Neuronal stem cell (in vitro differentiated cells): ENCODE data around the gene LIMS1.
"Not testable (repeated sequence)": the region's sequence is repeated elsewhere in the genome, so short reads cannot be mapped to it uniquely, and the experiment has no call there.

Experiments used
- DNase-seq: peaks from one replicate; pipeline ENCODE4 v3.0.0-alpha.2; 2013; ENCODE audit warnings: low spot score
- H2AFZ ChIP-seq: one replicate; pipeline ENCODE4 v1.6.1; 2013; ENCODE audit warnings: mild to moderate bottlenecking, low read length, inconsistent platforms
- H2AK5ac ChIP-seq: 2 replicates; pipeline ENCODE4 v1.6.1; 2013; ENCODE audit warnings: low read depth, mild to moderate bottlenecking, inconsistent platforms, low read length, moderate library complexity, mixed read lengths
- H2BK120ac ChIP-seq: 2 replicates; pipeline ENCODE4 v1.6.1; 2013; ENCODE audit warnings: low read depth, mild to moderate bottlenecking, inconsistent platforms, low read length, moderate library complexity, mixed read lengths
- H2BK12ac ChIP-seq: one replicate; pipeline ENCODE4 v1.6.1; 2013; ENCODE audit warnings: low read length, inconsistent platforms
- H2BK15ac ChIP-seq: 2 replicates; pipeline ENCODE4 v1.6.1; 2013; ENCODE audit warnings: mild to moderate bottlenecking, low read length, inconsistent platforms, mixed read lengths
- H2BK5ac ChIP-seq: one replicate; pipeline ENCODE4 v1.6.1; 2013; ENCODE audit warnings: inconsistent platforms, mild to moderate bottlenecking, low read length, moderate library complexity
- H3K14ac ChIP-seq: one replicate; pipeline ENCODE4 v1.6.1; 2013; ENCODE audit warnings: low read length, inconsistent platforms
- H3K18ac ChIP-seq: 2 replicates; pipeline ENCODE4 v1.6.1; 2013; ENCODE audit warnings: low read length, inconsistent platforms
- H3K23ac ChIP-seq: 2 replicates; pipeline ENCODE4 v1.6.1; 2013; ENCODE audit warnings: low read depth, mild to moderate bottlenecking, mixed read lengths, low read length, inconsistent platforms; ENCODE audit not compliant: poor library complexity
- H3K27ac ChIP-seq: replicated peaks from 3 replicates; pipeline ENCODE4 v1.5.1; 2013; ENCODE audit warnings: low read length, inconsistent platforms
- H3K27me3 ChIP-seq, 3 experiments: 2 replicates each; pipeline ENCODE4 v1.6.1; 2013; ENCODE audit warnings: low read length in 3 of 3, mild to moderate bottlenecking in 2 of 3, inconsistent platforms in 1 of 3, low read depth in 1 of 3, mixed read lengths in 1 of 3, moderate library complexity in 1 of 3; ENCODE audit not compliant: control insufficient read depth in 3 of 3, insufficient read depth in 3 of 3
- H3K36me3 ChIP-seq, 2 donors: replicated peaks in 1 of 2; 2 replicates each; pipeline ENCODE4 v1.6.1; 2013; ENCODE audit warnings: low read length in 2 of 2; ENCODE audit not compliant: control insufficient read depth in 2 of 2, insufficient read depth in 2 of 2
- H3K4ac ChIP-seq: 2 replicates; pipeline ENCODE4 v1.6.1; 2013; ENCODE audit warnings: inconsistent platforms, mild to moderate bottlenecking, low read length, moderate library complexity
- H3K4me1 ChIP-seq, 2 donors: 1 replicate in 1 of 2; 2 replicates in 1 of 2; pipeline ENCODE4 v1.6.1; 2013; ENCODE audit warnings: low read length in 2 of 2, low read depth in 1 of 2; ENCODE audit not compliant: control insufficient read depth in 2 of 2, insufficient read depth in 1 of 2
- H3K4me2 ChIP-seq: one replicate; pipeline ENCODE4 v1.6.1; 2013; ENCODE audit warnings: mild to moderate bottlenecking, low read length, inconsistent platforms; ENCODE audit not compliant: insufficient read depth, poor library complexity, severe bottlenecking
- H3K4me3 ChIP-seq, 2 donors: 2 replicates each; pipeline ENCODE4 v1.5.1; 2013; ENCODE audit warnings: low read length in 2 of 2, mild to moderate bottlenecking in 2 of 2, inconsistent platforms in 1 of 2, moderate library complexity in 1 of 2
- H3K79me1 ChIP-seq: one replicate; pipeline ENCODE4 v1.6.1; 2013; ENCODE audit warnings: low read depth, mild to moderate bottlenecking, inconsistent platforms, low read length, moderate library complexity
- H3K9ac ChIP-seq: one replicate; pipeline ENCODE4 v1.6.1; 2013; ENCODE audit warnings: mild to moderate bottlenecking, low read depth, low read length, inconsistent platforms; ENCODE audit not compliant: poor library complexity
- H3K9me3 ChIP-seq, 2 donors: replicated peaks in 1 of 2; 2 replicates each; pipeline versions ENCODE3 to v1.6.1; 2013; ENCODE audit warnings: low read length in 2 of 2, mild to moderate bottlenecking in 2 of 2, inconsistent platforms in 1 of 2, low read depth in 1 of 2, mixed read lengths in 1 of 2, moderate library complexity in 1 of 2; ENCODE audit not compliant: control insufficient read depth in 2 of 2, insufficient read depth in 1 of 2
- H4K8ac ChIP-seq: one replicate; pipeline ENCODE4 v1.6.1; 2013; ENCODE audit warnings: low read depth, mild to moderate bottlenecking, inconsistent platforms, low read length, moderate library complexity
- H4K91ac ChIP-seq: one replicate; pipeline ENCODE4 v1.6.1; 2013; ENCODE audit warnings: low read length, low read depth, mild to moderate bottlenecking, inconsistent platforms; ENCODE audit not compliant: poor library complexity
- WGBS, 2 donors: extraction: QIAGEN DNeasy Blood & Tissue Kit; methylation state at CpG; one replicate each; pipeline ENCODE4 v1.1.7; 2013; ENCODE audit warnings: missing lambda C conversion rate in 2 of 2, mixed read lengths in 1 of 2; ENCODE audit not compliant: insufficient read length in 2 of 2, insufficient replicate concordance in 1 of 2; ENCODE audit errors: extremely low coverage in 2 of 2; 5-methylcytosine and 5-hydroxymethylcytosine counted together

The LIMS1 gene

DNA sequence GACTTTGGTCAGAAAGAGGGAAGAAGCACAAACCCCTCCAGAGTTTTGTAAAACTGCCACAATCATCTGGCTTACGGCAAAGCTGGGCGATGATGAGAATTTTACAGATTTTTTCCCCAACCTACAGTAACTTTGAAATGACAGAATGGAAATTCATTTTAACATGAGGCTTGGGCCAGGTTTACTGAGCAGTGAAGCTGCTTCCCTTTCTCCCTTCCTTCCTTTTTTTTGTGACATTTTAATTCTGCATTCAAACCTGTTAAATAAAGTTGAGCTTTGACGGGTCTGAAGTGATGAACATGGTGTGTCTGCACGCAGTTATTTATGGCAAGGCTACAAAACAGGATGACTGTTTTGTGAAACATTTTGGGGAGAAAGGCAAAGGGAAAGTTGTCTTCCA lies 123.2 kb downstream of the LIMS1 start:
- H3K9me3 ChIP-seq, H3K18ac ChIP-seq, H3K4me3 ChIP-seq, H3K4me2 ChIP-seq, H3K4ac ChIP-seq, H3K79me1 ChIP-seq, H2BK5ac ChIP-seq, H3K4me1 ChIP-seq, H3K23ac ChIP-seq, H4K91ac ChIP-seq, H3K27ac ChIP-seq, DNase-seq, H4K8ac ChIP-seq, H3K36me3 ChIP-seq, H3K27me3 ChIP-seq, H2AK5ac ChIP-seq, H2BK120ac ChIP-seq, H3K9ac ChIP-seq, H2BK12ac ChIP-seq, H3K14ac ChIP-seq, H2BK15ac ChIP-seq, H2AFZ ChIP-seq: not testable (repeated sequence)
- no CpG with 5 or more reads among the region's 4 CpGs for WGBS, 2 donors

DNA sequence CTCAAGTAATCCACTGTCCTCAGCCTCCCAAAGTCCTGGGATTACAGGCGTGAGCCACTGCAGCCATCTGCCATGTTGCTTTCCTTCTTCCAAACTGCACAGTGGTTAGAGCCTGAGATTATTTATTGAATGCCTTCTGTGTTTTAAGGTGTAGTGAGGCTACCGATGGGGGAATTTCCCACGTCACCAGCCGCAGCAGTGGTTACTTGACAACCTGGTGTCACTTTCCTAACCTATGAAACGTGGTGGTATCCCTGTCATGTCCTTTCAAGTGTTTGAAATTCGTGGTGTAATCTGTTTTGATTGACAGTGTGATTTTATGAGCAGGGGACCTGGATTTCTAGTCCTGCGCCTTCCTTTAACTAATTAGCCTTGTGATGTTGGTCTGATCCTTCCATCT lies 124.3 kb downstream of the LIMS1 start:
- H3K9ac ChIP-seq, H3K18ac ChIP-seq, H3K4me1 ChIP-seq, H2BK5ac ChIP-seq, H2AFZ ChIP-seq, H3K14ac ChIP-seq, H3K79me1 ChIP-seq, H2BK12ac ChIP-seq, H3K4me2 ChIP-seq, H3K27ac ChIP-seq, H3K27me3 ChIP-seq, H2BK120ac ChIP-seq, DNase-seq, H3K4me3 ChIP-seq, H2BK15ac ChIP-seq, H3K23ac ChIP-seq, H2AK5ac ChIP-seq, H4K8ac ChIP-seq, H3K9me3 ChIP-seq, H3K4ac ChIP-seq, H3K36me3 ChIP-seq, H4K91ac ChIP-seq: not testable (repeated sequence)
- WGBS, 2 donors = no CpG with 5 or more reads among the region's 7 CpGs

- H3K4me1 ChIP-seq, H3K9ac ChIP-seq, H2BK5ac ChIP-seq, H4K91ac ChIP-seq, H4K8ac ChIP-seq, H3K4me2 ChIP-seq, H2AFZ ChIP-seq, H2AK5ac ChIP-seq, H2BK120ac ChIP-seq, DNase-seq, H3K9me3 ChIP-seq, H3K79me1 ChIP-seq, H3K4me3 ChIP-seq, H2BK12ac ChIP-seq, H3K36me3 ChIP-seq, H3K23ac ChIP-seq, H2BK15ac ChIP-seq, H3K27ac ChIP-seq, H3K4ac ChIP-seq, H3K27me3 ChIP-seq: not testable (repeated sequence)
- Histone ChIP-seq H3K18ac (peak overlapping the region; percentile 74), H3K14ac (peak overlapping the region; percentile 47)
- WGBS, 2 donors = no CpG with 5 or more reads among the region's 4 CpGs
These were observed 127.2 kb downstream of the LIMS1 start for GRCh38 chr2:108661493-108661892.

DNA sequence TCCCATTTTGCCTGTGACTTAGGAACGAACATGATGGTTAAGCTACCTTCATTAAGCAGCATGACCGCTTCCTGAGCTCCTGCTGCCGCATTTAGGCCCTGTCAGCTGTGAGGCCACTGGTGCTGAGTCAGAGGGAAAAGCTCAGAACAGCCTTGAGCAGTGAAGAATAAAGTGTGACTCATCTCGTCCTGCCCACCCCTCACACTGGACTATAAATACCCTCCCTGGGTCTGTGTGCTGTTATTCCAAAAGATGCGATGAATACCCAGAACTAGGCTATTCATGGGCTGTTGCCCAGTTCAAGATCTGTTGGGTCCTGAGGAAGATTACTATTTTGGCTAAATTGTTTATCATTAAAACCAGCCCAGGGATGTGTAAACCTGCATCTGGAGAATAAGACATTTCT lies 127.9 kb downstream of the LIMS1 start:
- not testable (repeated sequence) for H2BK15ac ChIP-seq, H2BK120ac ChIP-seq, H2AK5ac ChIP-seq, H3K18ac ChIP-seq, H4K91ac ChIP-seq, H2BK12ac ChIP-seq, H3K23ac ChIP-seq, H3K4me3 ChIP-seq, H3K9me3 ChIP-seq, H3K4me2 ChIP-seq, H3K27me3 ChIP-seq, H4K8ac ChIP-seq, H3K79me1 ChIP-seq, H3K4me1 ChIP-seq, H3K9ac ChIP-seq, H2BK5ac ChIP-seq, H3K4ac ChIP-seq, H3K36me3 ChIP-seq, H2AFZ ChIP-seq, H3K14ac ChIP-seq, DNase-seq
- H3K27ac ChIP-seq = peak overlapping the region; percentile 51
- WGBS, 2 donors = no CpG with 5 or more reads among the region's 5 CpGs
